Skeletal muscle cell (primary cell): ENCODE data around the gene IGF2BP1.

Experiments
- DNase-seq: peaks from one replicate; pipeline ENCODE4 v3.0.0-alpha.2; 2010; ENCODE audit warnings: low read depth
- H3K4me3 ChIP-seq: 2 replicates; pipeline ENCODE4 v1.5.1; 2011; ENCODE audit warnings: low read depth, mild to moderate bottlenecking, control low read depth, low read length, moderate library complexity

IGF2BP1 gene

DNA sequence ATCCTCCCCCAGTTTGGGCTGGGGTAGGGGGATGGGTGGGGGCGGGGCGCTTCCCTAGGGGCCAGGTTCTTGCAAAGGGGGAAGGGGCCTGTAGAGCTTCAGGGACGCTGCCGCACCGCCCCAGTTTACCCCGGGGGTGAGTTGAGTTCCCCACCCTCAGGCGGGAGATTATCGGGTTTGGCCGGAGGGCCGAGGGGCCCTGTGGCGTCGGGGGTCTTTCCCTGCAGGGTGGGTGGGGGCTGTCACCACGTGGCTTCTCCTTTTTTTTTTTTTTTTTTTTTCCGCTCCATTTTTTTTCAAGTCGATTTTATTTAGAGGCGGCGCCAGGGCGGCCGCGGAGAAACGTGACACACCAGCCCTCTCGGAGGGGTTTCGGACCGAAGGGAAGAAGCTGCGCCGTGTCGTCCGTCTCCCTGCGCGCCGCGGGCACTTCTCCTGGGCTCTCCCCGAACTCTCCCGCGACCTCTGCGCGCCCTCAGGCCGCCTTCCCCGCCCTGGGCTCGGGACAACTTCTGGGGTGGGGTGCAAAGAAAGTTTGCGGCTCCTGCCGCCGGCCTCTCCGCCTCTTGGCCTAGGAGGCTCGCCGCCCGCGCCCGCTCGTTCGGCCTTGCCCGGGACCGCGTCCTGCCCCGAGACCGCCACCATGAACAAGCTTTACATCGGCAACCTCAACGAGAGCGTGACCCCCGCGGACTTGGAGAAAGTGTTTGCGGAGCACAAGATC, at the start of gene IGF2BP1:
IGF2BP1 (plus strand) TSS at position 283 of the 724 bp plus-strand sequence; CDS start at position 644, 361 bp downstream.
- H3K4me3 ChIP-seq: peak within 1 kb of the TSS; percentile 90
- DNase-seq: no peak

DNA sequence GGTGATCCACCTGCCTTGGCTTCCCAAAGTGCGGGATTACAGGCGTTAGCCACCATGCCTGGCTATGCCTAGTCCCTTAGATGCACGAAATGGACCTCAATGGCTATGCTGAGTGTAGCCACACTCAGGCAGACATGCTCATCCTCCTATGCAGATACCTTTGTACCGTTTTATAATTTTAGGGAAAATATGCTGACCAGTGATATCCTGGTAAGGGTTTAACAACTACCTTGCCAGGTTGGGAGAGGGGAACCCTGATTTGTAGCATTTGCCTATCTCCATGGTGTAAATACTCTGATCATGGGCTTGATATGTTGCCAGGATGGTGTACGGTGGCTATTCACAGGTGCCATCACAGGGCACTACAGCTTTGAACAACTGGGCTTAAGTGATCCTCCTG, 45.6 kb upstream of the IGF2BP1 start:
- DNase-seq: no peak
- H3K4me3 ChIP-seq: no peak overlapping the region

DNA sequence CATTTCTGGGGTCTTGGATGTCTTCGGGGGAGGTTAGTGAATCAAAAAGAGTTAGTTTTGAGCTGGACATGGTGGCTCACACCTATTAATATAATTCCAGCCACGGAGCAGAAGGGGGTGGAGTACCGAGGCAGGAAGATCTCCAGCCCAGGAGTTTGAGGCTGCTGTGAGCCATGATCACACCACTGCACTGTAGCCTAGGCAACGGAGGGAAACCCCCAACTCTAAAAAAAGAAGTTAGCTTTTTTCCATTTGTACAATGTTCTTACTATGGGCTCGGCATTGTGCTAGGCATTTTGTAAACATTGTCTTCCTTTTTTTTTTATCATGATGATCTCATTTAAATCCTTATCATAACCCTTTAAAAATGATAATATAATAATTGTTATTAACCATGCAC, 44.3 kb upstream of the IGF2BP1 start:
- DNase-seq: no peak
- H3K4me3 ChIP-seq: no peak overlapping the region

DNA sequence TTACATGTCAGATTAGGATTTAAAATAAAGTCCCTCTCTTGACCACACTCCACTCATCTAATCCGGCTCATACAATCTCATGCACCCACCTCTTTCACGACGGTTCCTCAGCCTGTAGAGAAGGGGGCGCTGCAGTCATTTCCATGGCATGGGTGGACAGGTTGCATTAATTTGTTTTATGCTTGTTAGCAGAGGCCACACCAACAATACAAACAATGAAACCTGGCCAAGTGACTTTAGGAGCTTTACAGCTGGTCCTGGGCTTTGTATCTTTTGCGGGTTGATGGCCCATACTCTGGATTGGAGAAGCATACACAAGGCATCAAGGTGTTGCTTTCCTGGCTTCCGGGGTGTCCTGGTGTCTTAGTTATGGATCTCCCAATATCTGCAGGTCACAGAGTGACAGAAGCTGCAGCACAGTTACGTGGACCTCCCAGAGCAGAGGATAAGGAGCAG, 42.9 kb upstream of the IGF2BP1 start:
- peak; percentile 41 for DNase-seq
- H3K4me3 ChIP-seq: no peak overlapping the region

DNA sequence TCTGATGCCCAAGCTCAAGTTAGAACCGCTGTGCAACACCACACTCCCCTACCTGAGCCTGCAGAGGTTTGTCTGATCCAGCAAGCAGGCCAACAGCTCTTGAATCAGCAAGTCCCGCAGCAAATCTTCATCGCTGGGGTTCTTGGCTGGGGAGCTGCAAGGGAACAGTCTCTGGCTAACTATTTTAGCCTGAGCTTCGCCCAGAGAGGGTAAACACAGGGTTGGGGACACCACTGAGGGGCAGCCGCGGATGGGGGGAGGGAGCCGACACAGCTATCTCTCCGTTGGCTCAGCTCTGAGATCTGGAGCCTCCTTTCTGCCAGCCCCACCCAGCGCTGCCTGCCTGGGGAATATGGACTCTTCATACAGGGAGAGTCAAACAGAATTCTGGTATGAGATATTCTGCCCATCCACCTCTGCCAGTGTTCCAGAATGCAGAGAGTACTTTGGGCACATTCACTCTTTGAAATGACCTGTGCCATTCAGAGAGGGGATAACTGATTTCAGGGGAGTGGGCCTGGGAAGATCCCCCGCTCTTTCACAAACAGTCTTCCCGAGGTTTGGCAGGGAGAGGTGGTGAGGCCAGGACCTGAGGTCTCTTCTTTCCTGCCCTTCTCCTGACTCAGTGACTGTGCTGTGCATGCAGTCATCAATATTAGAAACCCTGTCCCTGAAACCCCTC, 36.2 kb upstream of the IGF2BP1 start:
- DNase-seq: no peak
- no peak overlapping the region for H3K4me3 ChIP-seq

DNA sequence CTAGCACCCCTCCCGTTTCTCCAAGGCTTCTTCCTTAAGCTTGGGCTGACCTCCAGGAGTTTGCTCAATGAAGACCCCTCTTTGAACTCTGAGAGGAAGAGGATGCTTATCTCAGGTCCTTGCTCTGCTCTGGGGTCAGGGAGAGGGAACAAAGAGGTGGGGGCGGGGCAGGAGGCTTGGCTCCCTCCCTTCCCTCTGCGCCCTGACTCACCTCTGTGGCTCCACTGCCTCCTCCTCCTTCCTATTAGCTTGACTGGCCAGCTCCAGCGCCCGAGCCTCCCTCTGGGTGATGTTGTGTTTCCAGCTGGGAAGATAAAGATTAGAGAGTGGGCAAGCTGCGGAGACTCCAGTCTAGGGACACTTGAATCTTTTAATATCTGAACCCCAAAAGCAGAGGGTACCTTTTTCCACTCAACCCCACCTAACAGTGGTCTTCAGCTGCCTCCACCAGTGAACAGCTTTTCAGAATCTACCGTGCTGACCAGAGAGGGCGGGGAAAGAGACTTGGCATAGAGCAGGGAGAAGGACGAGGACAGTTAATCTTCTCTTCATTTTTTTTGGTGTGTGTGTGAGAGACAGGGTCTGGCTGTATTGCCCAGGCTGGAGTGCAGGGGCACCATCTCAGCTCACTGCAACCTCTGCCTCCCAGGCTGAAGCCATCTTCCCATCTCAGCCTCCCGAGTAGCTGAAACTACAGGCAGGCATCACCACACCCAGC, 35.5 kb upstream of the IGF2BP1 start:
- no peak overlapping the region for H3K4me3 ChIP-seq
- no peak for DNase-seq

DNA sequence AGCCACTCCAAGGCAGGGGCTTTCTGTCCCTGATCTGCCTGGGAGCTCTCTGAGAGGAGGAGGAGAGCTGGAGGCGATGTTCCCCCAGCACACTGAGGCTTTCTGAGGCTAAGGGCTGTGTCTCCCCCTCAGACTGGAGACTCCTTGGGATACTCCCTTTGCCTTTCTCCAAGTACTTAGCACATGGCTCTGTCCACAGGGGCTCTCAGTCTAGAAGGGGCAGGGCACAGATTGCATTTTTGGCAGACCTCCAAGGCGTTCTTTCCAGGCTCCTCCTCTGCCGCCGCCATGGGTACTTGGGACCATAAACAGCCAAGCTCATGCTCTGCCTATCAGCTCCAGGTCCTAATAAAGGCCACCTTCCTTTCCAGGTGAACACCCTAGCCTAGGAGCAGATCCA, 27.0 kb upstream of the IGF2BP1 start:
- no peak for DNase-seq

DNA sequence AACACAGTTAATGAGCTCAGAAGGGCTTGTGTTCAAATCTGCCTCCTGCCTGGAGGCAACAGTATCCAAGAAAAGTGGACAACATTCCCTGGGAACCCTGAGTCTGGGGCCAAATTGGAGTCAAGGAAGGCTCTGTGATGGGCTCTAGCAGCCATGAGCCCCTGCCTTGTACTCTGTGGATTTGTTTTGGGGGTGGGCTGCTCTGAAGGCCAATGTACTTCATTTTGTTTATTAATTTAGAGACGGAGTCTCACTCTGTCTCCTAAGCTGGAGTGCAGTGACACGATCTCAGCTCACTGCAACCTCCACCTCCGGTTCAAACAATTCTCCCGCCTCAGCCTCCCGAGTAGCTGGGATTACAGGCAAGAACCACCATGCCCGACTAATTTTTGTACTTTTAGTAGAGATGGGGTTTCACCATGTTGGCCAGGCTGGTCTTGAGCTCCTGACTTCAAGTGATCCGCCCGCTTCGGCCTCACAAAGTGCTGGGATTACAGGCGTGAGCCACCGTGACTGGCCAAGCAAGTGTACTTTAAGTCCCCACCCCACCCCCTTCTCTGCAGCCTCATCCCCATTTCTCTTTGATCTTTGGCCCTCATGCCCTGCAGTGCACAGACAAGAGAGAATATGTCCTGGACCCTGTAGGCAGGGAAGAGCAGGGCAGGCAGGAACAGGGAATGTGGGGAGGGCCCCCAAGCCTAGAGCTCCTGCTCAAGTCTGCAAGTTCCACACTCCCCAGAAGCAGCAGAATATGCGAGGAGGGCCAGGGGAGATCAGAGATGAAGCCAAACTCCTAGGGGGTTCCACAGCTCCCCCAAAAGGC, 26.1 kb upstream of the IGF2BP1 start:
- no peak for DNase-seq
- H3K4me3 ChIP-seq: no peak overlapping the region

More for the DNA sequence above, 27.0 kb upstream of the IGF2BP1 start:
- H3K4me3 ChIP-seq: no peak overlapping the region

DNA sequence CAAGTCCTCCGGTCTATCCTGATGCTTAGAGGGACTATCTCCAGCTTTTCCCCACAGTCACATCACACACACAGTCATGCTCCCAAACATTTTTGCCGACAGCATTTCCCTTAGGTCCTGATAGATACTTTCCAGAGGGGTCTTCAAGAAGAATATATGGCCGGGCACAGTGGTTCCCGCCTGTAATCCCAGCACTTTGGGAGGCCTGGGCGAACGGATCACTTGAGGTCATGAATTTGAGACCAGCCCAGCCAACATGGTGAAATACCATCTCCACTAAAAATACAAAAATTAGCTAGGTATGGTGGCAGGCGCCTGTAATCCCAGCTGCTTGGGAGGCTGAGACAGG, 24.5 kb upstream of the IGF2BP1 start:
- H3K4me3 ChIP-seq: peak overlapping the region; percentile 7

DNA sequence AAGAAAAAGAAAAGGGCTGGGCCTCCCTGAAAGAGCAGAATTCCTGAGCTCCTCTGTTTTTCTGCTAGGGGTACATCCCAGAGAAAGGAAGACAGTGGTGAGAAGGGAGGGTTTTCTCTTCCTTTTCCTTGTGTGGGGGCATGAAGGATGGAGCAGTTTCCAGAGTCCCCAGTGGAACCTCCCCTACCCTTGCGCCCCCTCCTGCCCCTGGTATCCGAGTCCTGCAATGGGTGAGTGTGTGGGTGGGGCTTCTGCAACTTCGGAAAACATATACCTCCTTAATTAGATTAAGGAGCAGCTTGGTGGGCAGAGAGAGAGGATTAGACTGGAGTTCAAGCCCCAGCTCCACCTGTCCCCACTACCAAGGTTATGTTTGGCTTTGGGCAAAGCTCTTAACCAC, 23.4 kb upstream of the IGF2BP1 start:
- H3K4me3 ChIP-seq: no peak overlapping the region
- DNase-seq: no peak

More for the DNA sequence above, 24.5 kb upstream of the IGF2BP1 start:
- DNase-seq: no peak

DNA sequence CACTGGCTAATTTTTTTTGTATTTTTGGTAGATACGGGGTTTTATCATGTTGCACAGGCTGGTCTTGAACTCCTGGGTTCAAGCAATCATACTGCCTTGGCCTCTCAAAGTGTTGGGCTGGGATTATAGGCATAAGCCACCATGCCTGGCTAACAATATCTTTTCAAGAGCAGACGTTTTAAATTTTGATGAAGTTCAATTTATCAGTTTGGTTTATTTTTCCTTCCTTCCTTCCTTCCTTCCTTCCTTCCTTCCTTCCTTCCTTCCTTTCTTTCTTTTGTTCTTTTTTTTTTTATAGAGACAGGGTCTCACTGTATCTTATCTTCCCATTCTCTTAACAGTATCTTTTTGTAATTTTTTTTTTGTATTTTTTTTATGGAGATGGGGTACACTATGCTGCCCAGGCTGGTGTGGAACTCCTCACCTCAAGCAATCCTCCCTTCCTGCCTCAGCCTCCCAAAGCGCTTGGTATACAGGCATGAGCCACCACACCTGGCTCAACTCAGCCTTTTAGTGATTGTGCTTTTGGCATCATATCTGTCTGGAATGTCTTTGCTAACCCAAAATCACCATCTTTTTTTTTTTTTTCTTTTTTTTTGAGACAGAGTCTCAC, 15.2 kb upstream of the IGF2BP1 start:
- no peak for DNase-seq
- no peak overlapping the region for H3K4me3 ChIP-seq

DNA sequence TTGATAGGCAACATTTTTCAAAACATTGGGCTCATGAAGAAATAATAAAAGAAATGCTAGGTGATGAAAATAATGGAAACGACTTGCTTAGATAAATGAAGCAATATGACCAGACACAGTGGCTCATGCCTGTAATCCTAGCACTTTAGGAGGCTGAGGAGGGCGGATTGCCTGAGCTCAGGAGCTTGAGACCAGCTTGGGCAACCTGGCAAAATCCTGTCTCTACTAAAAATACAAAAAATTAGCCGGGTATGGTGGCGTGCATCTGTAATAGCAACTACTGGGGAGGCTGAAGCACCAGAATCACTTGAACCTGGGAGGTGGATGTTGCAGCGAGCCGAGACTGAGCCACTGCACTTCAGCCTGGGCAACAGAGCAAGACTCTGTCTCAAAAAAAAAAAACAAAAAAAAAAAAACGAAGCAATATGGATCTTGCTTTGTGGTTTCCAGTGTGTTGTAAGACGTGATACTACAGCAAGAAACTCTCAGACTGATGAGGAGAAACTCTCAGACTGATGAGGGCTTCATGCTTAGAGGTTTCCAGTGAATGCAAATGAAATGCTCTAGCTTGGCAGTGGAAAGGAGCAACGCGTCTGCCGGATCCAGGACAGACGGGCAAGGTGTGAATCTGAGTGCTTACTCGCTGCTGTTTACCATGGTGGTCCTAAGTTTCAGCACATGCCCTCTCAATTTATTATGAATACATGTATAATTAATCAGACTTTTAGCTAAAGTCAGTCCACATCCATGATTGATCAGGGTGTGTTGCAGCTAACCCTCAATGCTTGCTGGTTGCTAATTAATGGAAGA, 11.5 kb upstream of the IGF2BP1 start:
- H3K4me3 ChIP-seq: no peak overlapping the region

DNA sequence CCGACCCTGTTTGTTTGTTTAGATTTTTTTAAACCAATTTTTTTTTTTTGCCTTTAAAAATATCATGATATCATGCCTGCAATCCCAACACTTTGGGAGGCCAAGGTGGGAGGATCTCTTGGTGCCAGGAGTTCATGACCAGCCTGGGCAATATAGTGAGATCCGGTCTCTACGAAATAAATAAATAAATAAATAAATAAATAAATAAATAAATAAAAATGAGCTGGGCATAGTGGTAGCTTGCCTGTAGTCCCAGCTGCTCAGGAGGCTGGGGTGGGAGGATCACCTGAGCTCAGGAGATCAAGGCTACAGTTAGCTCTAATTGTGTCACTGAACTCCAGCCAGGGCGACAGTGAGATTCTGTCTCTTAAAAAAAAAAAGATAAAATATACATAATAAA, 8.1 kb upstream of the IGF2BP1 start:
- DNase-seq: no peak
- no peak overlapping the region for H3K4me3 ChIP-seq

More for the DNA sequence above, 11.5 kb upstream of the IGF2BP1 start:
- DNase-seq: no peak

DNA sequence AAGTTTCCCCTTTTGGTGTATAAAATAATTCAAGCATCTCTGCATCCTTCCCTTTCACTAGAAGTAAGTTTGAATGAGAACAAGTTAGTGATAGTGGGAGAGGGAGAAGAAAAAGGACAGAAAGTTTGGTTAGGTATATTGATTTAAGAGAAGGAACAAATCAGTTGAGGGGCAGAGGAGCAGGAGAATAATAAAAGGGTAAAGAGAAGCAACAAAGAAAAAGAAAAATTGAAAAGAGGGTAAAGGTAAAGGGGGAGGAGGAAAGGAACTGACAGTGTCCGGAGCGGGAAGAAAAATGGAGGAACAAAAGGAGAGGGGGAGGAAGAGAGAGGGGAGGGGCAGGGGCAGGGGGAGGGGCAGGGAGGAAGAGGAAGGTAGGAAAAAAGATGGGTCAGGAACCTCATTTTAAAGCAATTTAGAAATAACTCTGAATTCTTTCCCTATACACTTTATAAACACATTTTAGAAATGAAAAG, 6.3 kb upstream of the IGF2BP1 start:
- DNase-seq: no peak
- H3K4me3 ChIP-seq: no peak overlapping the region

DNA sequence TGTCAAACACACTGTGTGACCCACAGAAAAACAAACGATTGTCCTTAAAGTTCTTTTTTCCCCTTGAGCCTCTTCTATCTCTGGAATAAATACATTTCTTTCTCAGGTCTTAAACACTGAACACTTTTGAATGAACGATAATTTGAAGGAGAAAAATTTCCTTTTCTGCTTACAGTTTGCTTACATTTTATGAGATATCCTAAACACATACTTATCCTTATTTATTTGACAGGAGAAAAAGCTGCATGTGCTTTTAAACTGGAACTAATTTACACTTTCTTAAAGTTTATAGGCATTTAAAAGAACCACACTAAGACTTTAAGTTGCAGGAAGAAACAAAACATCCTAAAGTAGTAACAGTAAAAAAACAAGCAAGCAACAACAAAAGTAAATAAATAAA, 4.7 kb upstream of the IGF2BP1 start:
- H3K4me3 ChIP-seq: no peak overlapping the region

DNA sequence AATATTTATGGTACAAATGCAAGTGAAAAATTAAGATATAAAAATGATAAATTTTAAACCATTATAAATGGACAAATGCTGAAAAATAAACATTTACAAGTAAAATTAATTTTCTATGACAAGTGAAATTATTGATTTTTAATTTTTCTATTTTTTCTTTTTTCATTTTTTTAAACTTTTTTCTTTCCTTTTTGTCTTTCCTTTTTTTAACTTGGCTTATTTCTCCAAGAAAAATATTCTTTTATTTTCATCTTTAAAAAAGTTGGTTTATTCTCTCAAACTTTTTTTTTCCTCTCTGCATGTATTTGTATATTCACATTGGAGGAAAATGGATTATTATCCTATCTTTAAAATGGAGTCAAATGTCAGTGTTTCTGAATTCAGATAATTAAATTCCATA, 3.9 kb upstream of the IGF2BP1 start:
- DNase-seq: no peak
- no peak overlapping the region for H3K4me3 ChIP-seq

More for the DNA sequence above, 4.7 kb upstream of the IGF2BP1 start:
- no peak for DNase-seq

DNA sequence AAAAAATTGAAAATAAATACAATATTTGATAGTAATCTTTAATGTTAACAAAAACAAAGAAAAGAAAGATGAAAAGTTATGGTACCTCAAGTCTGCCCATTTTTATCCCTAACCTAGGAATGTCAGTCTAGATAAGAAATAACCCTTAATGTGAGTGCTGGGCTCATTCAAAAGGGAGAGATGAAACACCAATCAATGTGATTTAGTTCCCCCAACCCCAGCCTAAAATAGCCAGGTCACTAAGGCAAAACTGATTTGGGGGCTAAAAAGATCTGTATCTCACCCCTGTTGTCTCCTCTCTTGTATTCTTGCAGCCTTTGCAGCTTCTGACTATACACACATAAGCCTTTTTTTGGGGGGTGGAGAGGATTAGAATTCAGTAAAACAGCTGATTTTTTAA, 3.2 kb upstream of the IGF2BP1 start:
- H3K4me3 ChIP-seq: no peak overlapping the region
- DNase-seq: no peak

DNA sequence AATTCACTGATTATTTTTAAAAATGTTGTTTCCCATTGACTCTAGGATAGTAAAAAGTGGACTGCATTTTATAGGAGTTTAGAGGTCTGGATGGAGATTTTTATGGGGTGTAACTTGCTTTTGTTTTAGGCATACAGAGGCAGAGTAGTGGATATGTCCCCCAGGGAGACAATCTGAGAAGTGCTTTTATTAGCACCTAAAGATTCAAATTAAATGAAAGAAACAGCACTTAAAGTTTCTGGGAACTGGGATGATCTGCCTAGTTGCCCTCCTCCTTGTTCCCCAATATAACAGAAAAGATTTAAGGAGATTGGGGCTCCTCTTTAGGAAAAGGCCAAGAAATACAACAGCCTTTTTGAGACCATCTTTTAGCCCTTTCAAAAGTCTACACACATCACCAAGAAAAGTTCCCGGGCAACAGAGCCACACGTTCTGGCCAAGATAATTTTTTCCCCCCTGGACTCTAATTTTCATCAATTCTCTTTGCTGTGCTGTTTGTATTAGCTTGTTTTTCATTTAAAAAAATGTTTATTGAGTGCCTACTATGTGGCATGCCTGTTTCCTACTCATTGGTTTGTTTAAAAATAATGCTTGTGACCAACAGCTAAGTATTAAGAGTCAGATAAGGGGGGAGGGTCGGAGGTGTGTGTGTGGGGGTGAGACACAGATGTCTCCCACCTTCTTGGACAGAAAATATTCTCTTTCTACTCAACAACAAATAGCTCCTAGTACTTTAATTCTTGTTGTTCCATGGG, 2.5 kb upstream of the IGF2BP1 start:
- H3K4me3 ChIP-seq: no peak overlapping the region
- DNase-seq: no peak
